ENCODE measurements around the gene DIAPH2.
"Not testable (repeated sequence)": the region's sequence is repeated elsewhere in the genome, so short reads cannot be mapped to it uniquely, and the experiment has no call there.

DIAPH2 gene

DNA sequence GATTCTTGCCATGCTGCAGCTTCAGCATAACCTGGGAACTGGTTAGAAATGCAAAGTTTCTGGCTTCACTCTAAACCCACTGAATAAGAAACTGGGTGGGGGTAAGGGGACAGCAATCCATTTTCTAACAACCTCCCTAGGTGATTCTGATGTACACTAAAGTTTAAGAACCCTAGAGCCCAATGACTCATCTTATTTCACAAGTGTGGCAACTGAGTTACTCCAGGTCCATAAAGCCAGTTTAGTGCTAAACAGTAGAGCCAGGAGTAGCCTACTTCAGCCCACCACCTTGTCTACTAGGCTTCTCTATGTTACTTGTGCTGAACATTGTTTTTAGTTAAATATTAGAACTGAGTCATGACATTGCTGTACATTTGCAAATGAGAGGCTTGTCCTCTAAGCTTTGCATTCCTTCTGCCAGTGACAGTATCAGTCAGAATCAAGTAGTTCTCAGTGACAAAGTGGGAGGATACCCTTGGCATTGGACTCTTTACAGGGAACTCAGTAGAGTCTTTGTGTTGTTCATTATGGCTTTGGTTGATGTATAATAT lies 717.0 kb downstream of the DIAPH2 start:
- H3K4me1 Mint-ChIP-seq (ENCODE audit: low read depth in 2 of 2), result peaks cover 14 to 20% of the 10 kb centered on the region in 2 donors
- no peak for ATAC-seq (replicated peaks)
- H3K4me3 Mint-ChIP-seq, result no peak overlapping the region
- no peak overlapping the region for H3K27ac Mint-ChIP-seq
- no peaks in the 10 kb centered on the region for H3K27me3 Mint-ChIP-seq
- DNase-seq, result no peak
- no peaks in the 10 kb centered on the region for H3K36me3 Mint-ChIP-seq (ENCODE audit: insufficient read depth)
- no peaks in the 10 kb centered on the region for H3K9me3 Mint-ChIP-seq

DNA sequence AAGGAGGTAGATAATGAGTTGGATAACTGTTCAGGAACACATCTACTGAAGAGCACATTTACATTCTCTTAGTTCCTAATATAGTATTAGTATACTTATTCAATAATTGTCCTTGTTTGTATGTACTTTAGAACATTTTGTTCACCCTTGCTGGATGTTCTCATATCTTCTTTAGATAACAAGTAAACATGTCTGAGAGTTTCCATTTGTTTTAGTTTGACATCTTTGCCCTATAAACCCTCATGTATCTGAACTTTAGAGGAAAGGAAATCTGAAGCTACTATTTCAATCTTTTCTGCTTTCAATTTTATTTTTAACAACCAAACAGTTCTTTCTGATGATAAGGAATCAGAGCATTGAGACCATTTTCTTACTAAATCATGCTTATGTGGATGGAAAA lies 717.7 kb downstream of the DIAPH2 start:
- Mint-ChIP-seq H3K4me3 (no peak overlapping the region), H3K4me1 (ENCODE audit: low read depth in 2 of 2) (peaks cover 13 to 20% of the 10 kb centered on the region in 2 donors), H3K36me3 (ENCODE audit: insufficient read depth) (no peaks in the 10 kb centered on the region), H3K9me3 (no peaks in the 10 kb centered on the region), H3K27me3 (no peaks in the 10 kb centered on the region), H3K27ac (no peak overlapping the region)
- ATAC-seq (replicated peaks) (no peak), DNase-seq (no peak)

DNA sequence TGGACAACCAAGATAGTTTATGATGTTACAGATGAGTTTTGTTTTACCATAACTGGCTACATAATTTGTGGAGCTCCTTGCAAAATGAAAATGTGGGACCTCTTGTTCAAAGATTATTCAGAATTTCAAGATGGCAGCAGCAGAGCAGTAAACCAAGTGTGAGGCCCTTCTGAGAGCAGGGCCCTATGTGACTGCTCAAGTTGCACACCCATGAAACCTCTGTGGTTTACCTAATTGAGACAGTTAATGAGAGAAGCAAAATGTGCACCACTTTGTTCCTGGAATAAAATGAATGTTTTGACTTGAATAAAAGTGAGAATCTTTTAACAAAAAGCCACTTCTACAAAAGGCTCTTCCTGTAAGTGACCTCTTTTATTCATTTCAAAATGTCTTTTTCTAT lies 718.3 kb downstream of the DIAPH2 start:
- Mint-ChIP-seq H3K27ac (no peak overlapping the region), H3K27me3 (no peaks in the 10 kb centered on the region), H3K4me1 (ENCODE audit: low read depth in 2 of 2) (peaks cover 8 to 14% of the 10 kb centered on the region in 2 donors), H3K4me3 (no peak overlapping the region), H3K36me3 (ENCODE audit: insufficient read depth) (no peaks in the 10 kb centered on the region), H3K9me3 (no peaks in the 10 kb centered on the region)
- DNase-seq (no peak), ATAC-seq (replicated peaks) (no peak)

DNA sequence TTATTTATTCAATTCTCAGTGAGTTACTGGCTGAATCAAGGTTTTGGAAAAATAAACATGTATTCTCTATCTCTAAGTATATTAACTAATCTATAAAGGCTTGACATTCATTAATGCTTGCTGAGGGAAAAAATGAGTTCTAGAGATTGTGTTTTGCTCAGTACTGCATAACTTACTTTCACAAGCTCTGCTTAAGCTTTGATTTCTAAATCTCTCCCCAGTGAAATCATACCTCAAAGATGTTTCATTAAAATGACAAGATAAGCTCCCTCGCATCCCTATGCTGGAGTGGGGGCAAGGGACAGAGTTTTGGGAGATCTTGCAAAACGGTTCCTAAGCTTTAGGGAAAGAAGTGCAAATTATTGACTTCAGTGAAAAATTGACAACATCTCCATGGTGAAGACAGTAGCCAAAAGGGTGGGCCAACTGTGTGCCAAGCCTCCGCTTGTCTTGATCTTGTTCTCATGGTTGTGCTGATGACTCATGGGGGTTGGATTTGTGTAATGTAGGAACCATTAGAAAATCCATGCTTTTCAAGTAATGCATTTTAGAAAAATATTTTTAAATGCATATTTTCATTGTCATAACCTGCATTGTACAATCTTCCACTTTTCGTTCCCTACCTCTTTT lies 720.5 kb downstream of the DIAPH2 start:
- Mint-ChIP-seq H3K27me3 (no peaks in the 10 kb centered on the region), H3K27ac (no peak overlapping the region), H3K4me3 (no peak overlapping the region), H3K36me3 (ENCODE audit: insufficient read depth) (no peaks in the 10 kb centered on the region), H3K9me3 (no peaks in the 10 kb centered on the region), H3K4me1 (ENCODE audit: low read depth in 2 of 2) (peaks cover 4 to 5% of the 10 kb centered on the region in 2 donors)
- DNase-seq (no peak), ATAC-seq (replicated peaks) (no peak)

DNA sequence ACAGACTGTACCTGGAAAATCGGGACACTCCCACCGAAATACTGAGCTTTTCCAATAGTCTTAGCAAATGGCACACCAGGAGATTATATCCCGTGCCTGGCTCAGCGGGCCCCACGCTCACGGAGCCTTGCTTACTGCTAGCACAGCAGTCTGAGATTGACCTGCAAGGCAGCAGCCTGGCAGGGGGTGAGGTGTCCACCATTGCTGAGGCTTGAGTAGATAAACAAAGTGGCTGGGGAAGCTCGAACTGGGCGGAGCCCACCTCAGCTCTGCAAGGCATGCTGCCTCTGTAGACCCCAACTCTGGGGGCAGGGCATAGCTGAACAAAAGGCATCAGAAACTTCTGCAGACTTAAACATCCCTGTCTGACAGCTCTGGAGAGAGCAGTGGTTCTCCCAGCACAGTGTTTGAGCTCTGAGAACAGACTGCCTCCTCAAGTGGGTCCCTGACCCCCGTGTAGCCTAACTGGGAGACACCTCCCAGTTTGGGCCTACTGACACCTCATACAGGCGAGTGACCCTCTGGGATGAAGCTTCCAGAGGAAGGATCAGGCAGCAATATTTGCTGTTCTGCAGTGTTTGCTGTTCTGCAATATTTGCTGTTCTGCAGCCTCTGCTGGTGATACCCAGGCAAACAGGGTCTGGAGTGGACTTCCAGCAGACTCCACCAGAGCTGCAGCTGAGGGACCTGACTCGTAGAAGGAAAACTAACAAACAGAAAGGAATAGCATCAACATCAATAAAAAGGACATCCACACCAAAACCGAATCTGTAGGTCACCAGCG lies 725.2 kb downstream of the DIAPH2 start:
- H3K27me3 Mint-ChIP-seq; H3K36me3 Mint-ChIP-seq (ENCODE audit: insufficient read depth); H3K4me3 Mint-ChIP-seq; H3K4me1 Mint-ChIP-seq (ENCODE audit: low read depth in 2 of 2); H3K27ac Mint-ChIP-seq; H3K9me3 Mint-ChIP-seq; ATAC-seq (replicated peaks); DNase-seq: not testable (repeated sequence)

DNA sequence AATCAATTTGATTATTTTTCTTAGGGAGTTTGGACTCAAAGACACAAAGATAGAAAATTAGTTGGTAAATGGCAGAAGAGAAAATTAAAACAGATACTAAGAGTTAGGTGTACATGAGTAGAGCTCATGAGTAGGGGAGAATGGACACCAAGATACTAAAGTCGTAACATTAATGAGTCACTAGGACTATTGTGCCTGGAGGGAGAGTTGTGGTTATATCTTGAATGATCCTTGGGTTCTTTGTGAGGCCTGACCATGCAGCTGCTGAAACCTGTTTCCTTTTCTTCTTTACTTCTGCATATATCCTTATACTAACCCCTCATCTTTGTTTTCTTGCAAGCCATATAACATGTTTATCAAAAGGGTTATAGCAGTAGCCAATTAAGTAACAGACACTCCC lies 731.8 kb downstream of the DIAPH2 start:
- Mint-ChIP-seq H3K4me3 (no peak overlapping the region), H3K4me1 (ENCODE audit: low read depth in 2 of 2) (no peaks in the 10 kb centered on the region), H3K36me3 (ENCODE audit: insufficient read depth) (no peaks in the 10 kb centered on the region), H3K27ac (no peak overlapping the region), H3K9me3 (no peaks in the 10 kb centered on the region), H3K27me3 (no peaks in the 10 kb centered on the region)
- no peak for ATAC-seq (replicated peaks)
- DNase-seq, result no peak

DNA sequence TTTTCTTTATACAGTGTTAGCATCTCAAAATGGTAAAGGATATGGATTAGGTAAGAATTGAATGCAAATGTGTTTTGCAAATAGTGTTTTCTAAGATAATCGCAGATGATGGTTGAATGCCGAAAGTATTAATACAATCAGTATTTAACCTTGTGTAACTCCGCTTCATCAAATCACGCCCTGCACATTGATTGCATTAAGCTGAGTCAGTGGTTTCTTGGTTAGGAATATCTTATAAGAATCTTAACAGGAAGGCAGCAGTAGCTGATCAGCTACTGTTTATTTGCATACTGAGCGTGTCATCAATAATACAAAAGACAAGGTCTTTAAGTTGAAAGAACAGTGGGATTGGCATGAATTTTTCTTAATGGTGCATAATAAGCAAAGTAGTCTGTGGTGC lies 744.5 kb downstream of the DIAPH2 start:
- Mint-ChIP-seq H3K4me3 (no peak overlapping the region), H3K4me1 (ENCODE audit: low read depth in 2 of 2) (no peaks in the 10 kb centered on the region), H3K27me3 (no peaks in the 10 kb centered on the region), H3K36me3 (ENCODE audit: insufficient read depth) (peaks cover 7% of the 10 kb centered on the region), H3K27ac (no peak overlapping the region), H3K9me3 (no peaks in the 10 kb centered on the region)
- ATAC-seq (replicated peaks), result no peak
- no peak for DNase-seq

DNA sequence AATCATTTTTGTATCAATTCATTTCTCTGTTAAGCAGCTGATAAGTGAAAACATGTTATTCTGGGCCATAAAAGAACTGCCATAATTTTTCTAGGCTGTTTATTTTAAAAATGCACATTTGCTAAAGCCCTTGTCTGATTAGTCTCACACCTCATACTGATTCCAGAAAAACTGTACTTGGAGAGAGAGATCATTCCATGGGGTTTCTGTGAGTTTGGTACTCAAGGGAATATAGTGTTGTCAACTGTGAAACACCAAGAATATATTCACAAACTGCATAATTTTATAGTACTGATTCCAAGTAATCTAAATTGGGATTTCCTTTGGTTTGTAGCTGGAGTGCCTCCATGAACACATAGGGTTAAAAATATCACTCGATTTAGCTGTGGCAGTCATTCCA lies 746.6 kb downstream of the DIAPH2 start:
- H3K36me3 Mint-ChIP-seq (ENCODE audit: insufficient read depth), result peaks cover 7% of the 10 kb centered on the region
- ATAC-seq (replicated peaks), result no peak
- no peaks in the 10 kb centered on the region for H3K9me3 Mint-ChIP-seq

DNA sequence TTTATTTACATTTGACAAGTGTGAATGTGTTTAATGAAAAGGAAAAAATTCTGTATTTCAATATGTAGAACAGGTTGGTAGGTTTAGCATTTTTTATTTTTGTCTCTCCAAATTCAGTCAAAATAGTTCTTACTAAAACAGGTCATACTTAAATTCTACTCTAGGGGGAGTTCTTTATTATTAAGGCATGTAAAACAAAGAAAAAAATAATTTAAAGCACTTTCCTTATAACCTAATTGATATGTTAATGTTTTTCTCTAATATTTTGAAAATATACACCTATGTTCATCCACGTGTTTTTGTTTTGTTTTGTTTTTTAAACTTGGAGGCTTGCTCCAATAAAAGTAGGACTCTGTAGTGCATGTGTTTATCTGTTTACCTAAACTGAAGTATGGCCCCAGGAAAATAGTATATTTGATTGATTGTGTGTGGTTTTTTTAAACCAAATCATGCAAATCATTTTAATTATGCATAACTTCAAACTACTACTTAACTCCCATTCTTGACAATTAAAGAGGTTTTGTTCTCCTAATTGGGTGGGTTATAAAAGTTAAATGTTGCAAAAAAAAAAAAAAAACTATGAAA lies 761.7 kb downstream of the DIAPH2 start:
- H3K36me3 Mint-ChIP-seq (ENCODE audit: insufficient read depth), result no peaks in the 10 kb centered on the region
- no peaks in the 10 kb centered on the region for H3K27me3 Mint-ChIP-seq
- DNase-seq (no peak), ATAC-seq (replicated peaks) (no peak)
- H3K27ac Mint-ChIP-seq, result no peak overlapping the region
- H3K4me3 Mint-ChIP-seq, result no peak overlapping the region
- no peaks in the 10 kb centered on the region for H3K4me1 Mint-ChIP-seq (ENCODE audit: low read depth in 2 of 2)
- no peaks in the 10 kb centered on the region for H3K9me3 Mint-ChIP-seq

More for the DNA sequence above, 746.6 kb downstream of the DIAPH2 start:
- Mint-ChIP-seq H3K4me3 (no peak overlapping the region), H3K27ac (no peak overlapping the region), H3K4me1 (ENCODE audit: low read depth in 2 of 2) (no peaks in the 10 kb centered on the region), H3K27me3 (no peaks in the 10 kb centered on the region)
- no peak for DNase-seq

DNA sequence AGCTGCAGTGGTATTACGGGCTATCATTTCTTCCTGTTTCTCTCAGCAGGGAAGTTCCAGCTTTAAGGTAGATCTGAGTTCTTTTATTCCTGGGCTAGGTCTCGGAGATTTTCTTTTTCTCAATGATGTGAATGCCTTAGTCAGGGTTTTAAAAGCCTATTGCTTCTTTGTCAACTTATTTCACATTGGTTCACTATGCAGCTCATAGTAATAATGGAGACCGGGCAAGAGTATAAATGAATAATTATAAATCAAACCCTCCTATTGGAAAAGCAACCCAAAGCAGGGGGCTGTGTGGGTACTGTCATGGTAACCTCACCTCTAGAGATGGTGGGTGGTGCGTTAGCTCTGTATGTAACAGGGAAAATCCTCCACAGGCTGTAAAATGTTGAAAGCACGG lies 762.7 kb downstream of the DIAPH2 start:
- DNase-seq (no peak), ATAC-seq (replicated peaks) (no peak)
- Mint-ChIP-seq H3K27me3 (no peaks in the 10 kb centered on the region), H3K36me3 (ENCODE audit: insufficient read depth) (no peaks in the 10 kb centered on the region), H3K27ac (no peak overlapping the region), H3K4me1 (ENCODE audit: low read depth in 2 of 2) (no peaks in the 10 kb centered on the region), H3K4me3 (no peak overlapping the region), H3K9me3 (no peaks in the 10 kb centered on the region)

DNA sequence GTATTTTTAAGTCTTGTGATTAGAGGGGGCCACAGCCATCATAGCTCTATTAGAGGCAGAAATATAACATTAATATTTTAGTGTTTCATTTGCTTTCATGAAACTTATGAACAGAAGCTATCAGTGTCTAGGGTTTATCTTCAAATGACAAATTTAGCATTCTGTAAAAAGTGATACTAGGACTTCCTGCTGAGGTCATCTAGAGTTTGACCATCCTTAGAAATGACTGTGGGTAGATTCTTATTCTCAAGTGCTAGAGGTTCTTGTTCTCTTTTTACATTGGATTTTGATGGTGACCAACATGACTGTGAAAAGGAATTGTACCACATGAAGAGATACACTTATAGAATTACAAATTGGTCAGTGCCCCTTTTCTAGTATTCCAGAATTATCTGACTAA lies 767.6 kb downstream of the DIAPH2 start:
- H3K4me3 Mint-ChIP-seq, result no peak overlapping the region
- no peak overlapping the region for H3K27ac Mint-ChIP-seq
- no peaks in the 10 kb centered on the region for H3K36me3 Mint-ChIP-seq (ENCODE audit: insufficient read depth)
- H3K4me1 Mint-ChIP-seq (ENCODE audit: low read depth in 2 of 2), result no peaks in the 10 kb centered on the region
- ATAC-seq (replicated peaks) (no peak), DNase-seq (no peak)
- H3K27me3 Mint-ChIP-seq, result no peaks in the 10 kb centered on the region
- H3K9me3 Mint-ChIP-seq, result no peaks in the 10 kb centered on the region

DNA sequence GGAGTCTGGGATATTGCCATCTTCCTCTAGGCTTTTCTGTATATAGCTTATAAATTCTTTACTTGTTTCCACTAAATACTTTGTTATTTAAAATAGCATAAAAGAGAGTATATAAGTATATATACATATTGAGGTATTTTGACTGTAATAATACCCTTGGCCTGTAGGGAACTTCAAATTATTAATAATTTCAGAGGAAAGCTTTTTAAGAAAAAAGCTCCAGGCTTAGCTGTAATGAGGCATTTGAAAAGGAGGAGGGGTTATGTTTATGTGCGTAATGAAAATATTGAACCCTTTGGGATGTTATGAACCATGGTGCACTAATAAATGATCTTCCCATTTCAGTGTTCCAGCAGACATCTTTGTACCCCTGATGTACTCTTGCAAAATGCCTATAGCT lies 777.1 kb downstream of the DIAPH2 start:
- H3K4me1 Mint-ChIP-seq (ENCODE audit: low read depth in 2 of 2), result no peaks in the 10 kb centered on the region
- H3K36me3 Mint-ChIP-seq (ENCODE audit: insufficient read depth), result no peaks in the 10 kb centered on the region
- no peaks in the 10 kb centered on the region for H3K27me3 Mint-ChIP-seq
- H3K9me3 Mint-ChIP-seq, result no peaks in the 10 kb centered on the region
- no peak overlapping the region for H3K4me3 Mint-ChIP-seq
- no peak for ATAC-seq (replicated peaks)
- no peak overlapping the region for H3K27ac Mint-ChIP-seq
- DNase-seq, result no peak

DNA sequence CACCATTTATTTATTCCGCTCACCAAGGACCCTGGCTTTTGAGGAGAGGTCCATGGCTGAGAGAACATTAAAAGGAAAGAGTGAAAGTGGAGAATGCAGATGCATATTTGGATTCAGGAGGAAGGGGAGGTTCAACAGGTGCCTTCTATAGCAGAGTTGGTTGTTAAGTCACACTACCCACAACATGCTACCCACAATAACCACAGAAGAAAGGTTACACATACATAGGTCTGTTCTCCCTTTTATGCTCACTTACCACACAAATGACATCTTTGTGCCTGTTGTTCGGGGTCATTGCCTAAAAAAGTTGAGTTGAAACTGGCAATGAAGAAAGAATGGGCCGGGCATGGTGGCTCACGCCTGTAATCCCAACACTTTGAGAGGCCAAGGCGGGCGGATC lies 786.4 kb downstream of the DIAPH2 start:
- DNase-seq (no peak), ATAC-seq (replicated peaks) (no peak)
- no peak overlapping the region for H3K4me3 Mint-ChIP-seq
- H3K36me3 Mint-ChIP-seq (ENCODE audit: insufficient read depth), result no peaks in the 10 kb centered on the region
- no peaks in the 10 kb centered on the region for H3K4me1 Mint-ChIP-seq (ENCODE audit: low read depth in 2 of 2)
- no peak overlapping the region for H3K27ac Mint-ChIP-seq
- H3K9me3 Mint-ChIP-seq, result no peaks in the 10 kb centered on the region
- H3K27me3 Mint-ChIP-seq, result no peaks in the 10 kb centered on the region

DNA sequence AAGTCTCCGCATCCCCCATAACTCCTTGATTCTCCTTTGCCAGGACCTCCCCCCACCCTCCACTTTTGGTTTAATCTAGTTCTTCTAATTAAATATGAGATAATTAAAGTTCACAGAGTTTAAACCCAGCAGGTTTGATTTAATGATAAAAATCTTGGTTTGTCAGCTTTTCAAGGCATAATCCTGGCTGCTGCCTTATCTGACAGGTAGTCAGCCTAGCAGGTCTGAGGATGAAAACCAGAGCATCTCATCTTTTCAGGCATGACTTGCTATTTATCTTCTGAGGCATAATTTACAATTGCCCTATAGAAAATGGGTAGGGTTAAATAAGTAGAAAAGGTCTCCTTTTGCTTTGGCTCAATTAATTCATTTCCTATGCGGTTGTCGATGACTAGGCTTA lies 790.3 kb downstream of the DIAPH2 start:
- no peaks in the 10 kb centered on the region for H3K27me3 Mint-ChIP-seq
- H3K9me3 Mint-ChIP-seq, result no peaks in the 10 kb centered on the region
- no peak for ATAC-seq (replicated peaks)
- no peaks in the 10 kb centered on the region for H3K4me1 Mint-ChIP-seq (ENCODE audit: low read depth in 2 of 2)
- no peak for DNase-seq
- no peaks in the 10 kb centered on the region for H3K36me3 Mint-ChIP-seq (ENCODE audit: insufficient read depth)
- H3K27ac Mint-ChIP-seq, result no peak overlapping the region
- H3K4me3 Mint-ChIP-seq, result no peak overlapping the region

Data from effector memory CD8-positive, alpha-beta T cell (primary cell).